IMR-90 (cell line): ENCODE measurements around the gene KRT27. TPM values are rescaled to one million over a fixed set of nuclear protein-coding genes. Genes with fewer than 3 reads are reported as not detected.

Source experiments
- ATAC-seq: fragments of 200-7000 bp; cut with Tn5 transposase; 2 replicates; pipeline ENCODE4 v1.9.1; 2020; ENCODE audit warnings: low read depth, mild to moderate bottlenecking, moderate library complexity
- Bru-seq: library from RNA; stranded (reverse); fragments of 400-500 nt; gene quantifications from one replicate; lab custom pipeline; 2021; lab: Mats Ljungman, UMichigan
- BruChase-seq, 2 experiments: library from RNA; stranded (reverse); fragments of 400-500 nt; gene quantifications; one replicate each; lab custom pipeline; 2021; lab: Mats Ljungman, UMichigan
- BruUV-seq: library from RNA; stranded (reverse); fragments of 400-500 nt; replicated peaks from 2 replicates; lab custom pipeline; 2021; lab: Mats Ljungman, UMichigan
- CTCF ChIA-PET: fragments of 300-600 bp; formaldehyde crosslinking; extraction: SDS; loops from one replicate; lab custom pipeline; 2021; ENCODE audit warnings: antibody characterized with exemption; lab: Yijun Ruan, JAX
- POLR2A ChIA-PET: fragments of 300-600 bp; sonication (Branson Sonifier 250); formaldehyde crosslinking; loops from one replicate; lab custom pipeline; 2022; ENCODE audit warnings: antibody characterized with exemption; ENCODE audit not compliant: unreplicated experiment; lab: Charles Lee
- DNase-seq: peaks from one replicate; pipeline ENCODE4 v3.0.0; 2013
- H2AFZ ChIP-seq: replicated peaks from 2 replicates; pipeline ENCODE3; 2013; ENCODE audit warnings: low read length, mild to moderate bottlenecking; ENCODE audit not compliant: poor library complexity
- H2AK5ac ChIP-seq: 2 replicates; pipeline ENCODE4 v1.6.1; 2013; ENCODE audit warnings: low read depth, low read length, inconsistent platforms
- H2AK9ac ChIP-seq: replicated peaks from 2 replicates; pipeline ENCODE3; 2013; ENCODE audit warnings: mild to moderate bottlenecking, low read depth, low read length, moderate library complexity; ENCODE audit not compliant: poor library complexity
- H2BK120ac ChIP-seq: 2 replicates; pipeline ENCODE4 v1.6.1; 2013; ENCODE audit warnings: low read depth, low read length, inconsistent platforms
- H2BK15ac ChIP-seq: 3 replicates; pipeline ENCODE4 v1.6.1; 2013; ENCODE audit warnings: low read depth, low read length, inconsistent platforms
- H2BK20ac ChIP-seq: 2 replicates; pipeline ENCODE4 v1.6.1; 2013; ENCODE audit warnings: low read depth, mild to moderate bottlenecking, inconsistent platforms, low read length, moderate library complexity
- H2BK5ac ChIP-seq: 2 replicates; pipeline ENCODE4 v1.6.1; 2013; ENCODE audit warnings: mild to moderate bottlenecking, low read depth, low read length, inconsistent platforms; ENCODE audit not compliant: poor library complexity, severe bottlenecking
- H3K14ac ChIP-seq: replicated peaks from 2 replicates; pipeline ENCODE4 v1.6.1; 2013; ENCODE audit warnings: low read depth, low read length, inconsistent platforms
- H3K18ac ChIP-seq: 2 replicates; pipeline ENCODE4 v1.6.1; 2013; ENCODE audit warnings: low read depth, low read length, control low read depth
- H3K23ac ChIP-seq: 2 replicates; pipeline ENCODE4 v1.6.1; 2013; ENCODE audit warnings: low read depth, low read length, inconsistent platforms
- H3K27ac ChIP-seq: 2 replicates; pipeline ENCODE4 v1.5.1; 2013; ENCODE audit warnings: mild to moderate bottlenecking, control low read depth, low read length; ENCODE audit not compliant: insufficient read depth
- H3K27me3 ChIP-seq: 2 replicates; pipeline ENCODE4 v1.6.1; 2013; ENCODE audit warnings: low read length; ENCODE audit not compliant: control insufficient read depth, insufficient read depth
- H3K36me3 ChIP-seq: 2 replicates; pipeline ENCODE4 v1.6.1; 2013; ENCODE audit warnings: low read length, mixed read lengths; ENCODE audit not compliant: control insufficient read depth, insufficient read depth
- H3K4ac ChIP-seq: 2 replicates; pipeline ENCODE4 v1.6.1; 2013; ENCODE audit warnings: low read depth, low read length, inconsistent platforms
- H3K4me1 ChIP-seq: 2 replicates; pipeline ENCODE4 v1.6.1; 2013; ENCODE audit warnings: low read length, mixed read lengths; ENCODE audit not compliant: control insufficient read depth, insufficient read depth
- H3K4me2 ChIP-seq: 2 replicates; pipeline ENCODE4 v1.6.1; 2013; ENCODE audit warnings: low read depth, mild to moderate bottlenecking, control low read depth, low read length, moderate library complexity
- H3K4me3 ChIP-seq: 2 replicates; pipeline ENCODE4 v1.5.1; 2013; ENCODE audit warnings: low read depth, mild to moderate bottlenecking, control low read depth, low read length, moderate library complexity; ENCODE audit not compliant: insufficient read depth
- H3K56ac ChIP-seq: 2 replicates; pipeline ENCODE4 v1.6.1; 2013; ENCODE audit warnings: low read length, inconsistent platforms; ENCODE audit not compliant: insufficient read depth; ENCODE audit errors: extremely low read depth
- H3K79me1 ChIP-seq, 2 experiments: 2 replicates each; pipeline ENCODE4 v1.6.1; 2013; ENCODE audit warnings: low read length in 2 of 2, inconsistent platforms in 1 of 2, low read depth in 1 of 2
- H3K9ac ChIP-seq: 2 replicates; pipeline ENCODE4 v1.6.1; 2013; ENCODE audit warnings: low read depth, low read length, control low read depth
- H3K9me1 ChIP-seq: 2 replicates; pipeline ENCODE4 v1.6.1; 2013; ENCODE audit warnings: low read length, inconsistent platforms; ENCODE audit not compliant: insufficient read depth
- H3K9me3 ChIP-seq: 2 replicates; pipeline ENCODE4 v1.6.1; 2013; ENCODE audit warnings: low read length; ENCODE audit not compliant: control insufficient read depth, insufficient read depth
- H4K20me1 ChIP-seq: 2 replicates; pipeline ENCODE4 v1.6.1; 2013; ENCODE audit warnings: low read length, inconsistent platforms; ENCODE audit not compliant: insufficient read depth
- H4K5ac ChIP-seq: 2 replicates; pipeline ENCODE4 v1.6.1; 2013; ENCODE audit warnings: mild to moderate bottlenecking, low read depth, low read length, control low read depth
- H4K8ac ChIP-seq, 2 experiments: 2 replicates each; pipeline ENCODE4 v1.6.1; 2013; ENCODE audit warnings: low read depth in 2 of 2, low read length in 2 of 2, control low read depth in 1 of 2, inconsistent platforms in 1 of 2
- H4K91ac ChIP-seq: 2 replicates; pipeline ENCODE4 v1.6.1; 2013; ENCODE audit warnings: low read depth, low read length, inconsistent platforms; ENCODE audit not compliant: insufficient read depth
- CEBPB ChIP-seq: IDR thresholded peaks from 2 replicates; pipeline ENCODE4 v1.6.1; 2012; ENCODE audit warnings: low read depth, low read length, improper control_type of control experiment
- RAD21 ChIP-seq: IDR thresholded peaks from 2 replicates; pipeline ENCODE4 v1.6.1; 2012; ENCODE audit warnings: low read length, improper control_type of control experiment
- RFX5 ChIP-seq: IDR thresholded peaks from 2 replicates; pipeline ENCODE4 v1.8.0; 2012; ENCODE audit warnings: low read depth, mild to moderate bottlenecking, low read length, moderate library complexity
- WGBS, 2 experiments: methylation state at CpG; one replicate each; pipeline versions ENCODE4 v1.1.5 to v1.1.7; 2013; ENCODE audit warnings: missing lambda C conversion rate in 2 of 2; ENCODE audit not compliant: insufficient read length in 1 of 2; ENCODE audit errors: extremely low coverage in 2 of 2; 5-methylcytosine and 5-hydroxymethylcytosine counted together
- dilution Hi-C: fragments of 300-500 bp; cut with HindIII; formaldehyde crosslinking; loops from one replicate; pipeline ENCODE4 v1.14.3; 2018; ENCODE audit warnings: low sequenced_read_pairs; ENCODE audit not compliant: unreplicated experiment
- in situ Hi-C: fragments of 300-500 bp; cut with MboI; formaldehyde crosslinking; loops from 3 replicates; pipeline ENCODE4 v1.14.3; 2019; ENCODE audit warnings: low sequenced_read_pairs, inconsistent platforms, mixed read lengths
- intact Hi-C: fragments of 100-400 bp; cut with micrococcal nuclease; formaldehyde crosslinking; loops from 2 replicates; pipeline ENCODE4 v1.10.0; 2022
- long read RNA-seq: library from polyadenylated mRNA; unstranded; transcript quantifications from one replicate; pipeline ENCODE4 v2.0.0, GENCODE V29; 2021; ENCODE audit not compliant: unreplicated experiment
- polyA plus RNA-seq, 3 experiments: library from polyadenylated mRNA; depleted of rRNA; stranded (reverse); fragments of >200 nt; gene quantifications; 2 replicates each; pipeline ENCODE4 v1.2.3, GENCODE V29; 2012; ENCODE audit warnings: low replicate concordance in 1 of 3
- total RNA-seq: library from RNA; depleted of rRNA; stranded (reverse); fragments of >200 nt; gene quantifications from 2 replicates; pipeline ENCODE4 v1.2.3, GENCODE V29; 2012; rRNA removed
- TF ChIP-seq, protein P1 (sequence below): fragments of 150-350 bp; IDR thresholded peaks from 2 replicates; pipeline ENCODE4 v1.6.1; 2017; ENCODE audit warnings: mild to moderate bottlenecking, antibody characterized with exemption, low read length, low read depth

KRT27 gene, protein sequence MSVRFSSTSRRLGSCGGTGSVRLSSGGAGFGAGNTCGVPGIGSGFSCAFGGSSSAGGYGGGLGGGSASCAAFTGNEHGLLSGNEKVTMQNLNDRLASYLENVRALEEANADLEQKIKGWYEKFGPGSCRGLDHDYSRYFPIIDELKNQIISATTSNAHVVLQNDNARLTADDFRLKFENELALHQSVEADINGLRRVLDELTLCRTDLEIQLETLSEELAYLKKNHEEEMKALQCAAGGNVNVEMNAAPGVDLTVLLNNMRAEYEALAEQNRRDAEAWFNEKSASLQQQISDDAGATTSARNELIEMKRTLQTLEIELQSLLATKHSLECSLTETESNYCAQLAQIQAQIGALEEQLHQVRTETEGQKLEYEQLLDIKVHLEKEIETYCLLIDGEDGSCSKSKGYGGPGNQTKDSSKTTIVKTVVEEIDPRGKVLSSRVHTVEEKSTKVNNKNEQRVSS
- not detected in 2 replicates for total RNA-seq
- polyA plus RNA-seq (2012; rRNA removed) = not detected in 2 replicates
- not detected in 2 replicates for polyA plus RNA-seq (2012; cell fraction: cytosol; rRNA removed)
- not detected in 2 replicates for polyA plus RNA-seq (2012; cell fraction: nucleus; rRNA removed; ENCODE audit: low replicate concordance)
- not detected for Bru-seq, nascent RNA
- not detected for BruChase-seq, experiment 1, labeled RNA remaining after a 6-hour chase
- BruChase-seq, experiment 2, labeled RNA remaining after a 2-hour chase = not detected
- long read RNA-seq = 0 reads

DNA sequence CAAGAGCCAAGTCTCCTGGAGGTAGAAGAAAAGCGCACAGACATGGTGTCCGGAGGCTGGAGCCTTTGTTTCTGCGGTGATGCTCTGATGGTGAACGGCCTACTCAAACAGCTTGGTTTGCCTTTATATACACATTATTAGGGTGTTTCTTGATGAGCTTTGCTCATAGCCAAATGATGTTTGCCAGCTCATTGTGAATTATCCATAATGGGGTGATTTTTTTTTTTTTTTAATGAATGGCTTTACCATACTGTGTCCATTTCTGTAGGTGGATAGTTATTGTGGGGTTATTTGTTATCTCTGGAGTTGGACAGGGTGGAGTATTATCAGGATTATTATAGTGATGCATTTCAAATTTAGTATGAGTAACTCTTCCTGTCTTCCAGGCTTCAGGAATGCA, at the start of gene KRT27:
Gene KRT27 (minus strand): TSS at position 101 of the 400 bp plus-strand sequence. CDS start 57 bp downstream, at position 44.
- no peaks in the 10 kb centered on the region for H3K9me3 ChIP-seq
- H2BK120ac ChIP-seq = no peak within 1 kb of the TSS
- no CpG with 5 or more reads among the region's 4 CpGs for WGBS, 2 experiments
- H3K79me1 ChIP-seq = no peaks in the 10 kb centered on the region
- H3K4me1 ChIP-seq = no peaks in the 10 kb centered on the region
- no peak within 1 kb of the TSS for H3K23ac ChIP-seq
- no peak within 1 kb of the TSS for H2BK20ac ChIP-seq
- H2AFZ ChIP-seq = no peak within 1 kb of the TSS
- dilution Hi-C loops = no loop called here
- H3K14ac ChIP-seq = no peak within 1 kb of the TSS
- no peak within 1 kb of the TSS for H4K91ac ChIP-seq
- H3K4me2 ChIP-seq = no peak within 1 kb of the TSS
- no peak within 1 kb of the TSS for H3K18ac ChIP-seq
- in situ Hi-C loops = loop anchor here (25.0 kb wide), 1 partner anchor 420 kb away; the partner anchor contains the start of gene GJD3
- H2BK15ac ChIP-seq = no peak within 1 kb of the TSS
- H3K4me3 ChIP-seq = no peak within 1 kb of the TSS
- H3K27me3 ChIP-seq = peaks cover 47% of the 10 kb centered on the region
- H2AK9ac ChIP-seq = no peak within 1 kb of the TSS
- no peak within 1 kb of the TSS for H2BK5ac ChIP-seq
- ChIA-PET POLR2A (no interaction called here), CTCF (no interaction called here)
- H2AK5ac ChIP-seq = no peak within 1 kb of the TSS
- ATAC-seq = no peak
- H3K56ac ChIP-seq = no peak within 1 kb of the TSS
- DNase-seq = no peak
- no peak within 1 kb of the TSS for H4K8ac ChIP-seq
- no peak within 1 kb of the TSS for H3K9ac ChIP-seq
- no peak within 1 kb of the TSS for H3K27ac ChIP-seq
- H3K9me1 ChIP-seq = no peaks in the 10 kb centered on the region
- no peaks in the 10 kb centered on the region for H4K20me1 ChIP-seq
- no peak for TF ChIP-seq RAD21
- TF ChIP-seq CEBPB = no peak
- TF ChIP-seq RFX5 = no peak
- TF ChIP-seq, protein P1, sequence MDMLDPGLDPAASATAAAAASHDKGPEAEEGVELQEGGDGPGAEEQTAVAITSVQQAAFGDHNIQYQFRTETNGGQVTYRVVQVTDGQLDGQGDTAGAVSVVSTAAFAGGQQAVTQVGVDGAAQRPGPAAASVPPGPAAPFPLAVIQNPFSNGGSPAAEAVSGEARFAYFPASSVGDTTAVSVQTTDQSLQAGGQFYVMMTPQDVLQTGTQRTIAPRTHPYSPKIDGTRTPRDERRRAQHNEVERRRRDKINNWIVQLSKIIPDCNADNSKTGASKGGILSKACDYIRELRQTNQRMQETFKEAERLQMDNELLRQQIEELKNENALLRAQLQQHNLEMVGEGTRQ = no peak
- no TSS peak for BruUV-seq
- no peak within 1 kb of the TSS for H4K5ac ChIP-seq
- intact Hi-C loops = no loop called here
- no peak within 1 kb of the TSS for H3K4ac ChIP-seq
- no peaks in the 10 kb centered on the region for H3K36me3 ChIP-seq
